Measurements from ENCODE around the gene IQCM.

IQCM gene

GRCh38 chr4:149409146-149409545, 406.5 kb downstream of the IQCM start:
- no peak for DNase-seq (ENCODE audit: extremely low spot score)
- ChIA-PET CTCF (no interaction called here), POLR2A (no interaction called here)
- TF ChIP-seq TARDBP (IDR thresholded peaks at IDR 0.05) (no peak), FOXK2 (IDR thresholded peaks at IDR 0.05) (no peak), SP1 (IDR thresholded peaks at IDR 0.05) (no peak), NFRKB (IDR thresholded peaks at IDR 0.05) (no peak), FOXA1 (IDR thresholded peaks at IDR 0.05) (no peak), L3MBTL2 (conservative IDR thresholded peaks at IDR 0.05) (no peak)

- TF ChIP-seq SUZ12 (IDR thresholded peaks at IDR 0.05) = no peak
- TF ChIP-seq SP1 (IDR thresholded peaks at IDR 0.05) = no peak
- TF ChIP-seq NFRKB (IDR thresholded peaks at IDR 0.05) = no peak
- TF ChIP-seq CTBP1 (IDR thresholded peaks at IDR 0.05; ENCODE audit: borderline replicate concordance) = no peak
- no peak for TF ChIP-seq TARDBP (IDR thresholded peaks at IDR 0.05)
- no peak for TF ChIP-seq HDGF (IDR thresholded peaks at IDR 0.05; ENCODE audit: borderline replicate concordance)
- TF ChIP-seq ARNT (IDR thresholded peaks at IDR 0.05) = no peak
- TF ChIP-seq L3MBTL2 (conservative IDR thresholded peaks at IDR 0.05) = no peak
- ChIA-PET POLR2A (no interaction called here), CTCF (no interaction called here)
- DNase-seq (ENCODE audit: extremely low spot score) = no peak
Observed at GRCh38 chr4:149404143-149404542, 411.5 kb downstream of the IQCM start.

DNA sequence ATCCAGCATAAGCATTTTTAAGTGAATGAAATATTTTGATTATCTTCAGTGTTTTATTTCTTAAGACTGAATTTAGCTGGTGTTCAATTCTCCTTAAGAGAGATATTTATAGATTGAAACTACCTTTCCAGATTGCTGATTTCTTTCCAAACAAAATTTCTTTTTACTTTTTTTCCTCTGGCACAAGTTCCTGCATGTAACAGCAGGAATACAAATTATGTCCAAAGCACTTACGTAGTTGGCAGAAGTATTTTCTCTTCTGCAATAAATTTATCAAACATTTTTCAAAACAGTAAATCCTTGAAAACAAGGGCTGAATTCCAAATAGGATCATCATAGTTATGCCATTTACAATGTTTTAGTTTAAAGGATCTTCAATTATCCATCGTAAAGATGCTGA, 412.6 kb downstream of the IQCM start:
- TF ChIP-seq PKNOX1 (IDR thresholded peaks at IDR 0.05) (no peak), ZNF384 (IDR thresholded peaks at IDR 0.05) (no peak), ARNT (IDR thresholded peaks at IDR 0.05) (no peak), ELF4 (IDR thresholded peaks at IDR 0.05) (no peak), FOXA1 (IDR thresholded peaks at IDR 0.05) (no peak), FOXM1 (IDR thresholded peaks at IDR 0.05; ENCODE audit: borderline replicate concordance) (no peak), SUZ12 (IDR thresholded peaks at IDR 0.05) (no peak)
- DNase-seq (ENCODE audit: extremely low spot score) = no peak
- ChIA-PET POLR2A (no interaction called here), CTCF (interaction anchor here (0.6 kb wide), 1 partner anchor 750 kb away, joined by 3 read pairs; no protein-coding TSS in a partner anchor)

DNA sequence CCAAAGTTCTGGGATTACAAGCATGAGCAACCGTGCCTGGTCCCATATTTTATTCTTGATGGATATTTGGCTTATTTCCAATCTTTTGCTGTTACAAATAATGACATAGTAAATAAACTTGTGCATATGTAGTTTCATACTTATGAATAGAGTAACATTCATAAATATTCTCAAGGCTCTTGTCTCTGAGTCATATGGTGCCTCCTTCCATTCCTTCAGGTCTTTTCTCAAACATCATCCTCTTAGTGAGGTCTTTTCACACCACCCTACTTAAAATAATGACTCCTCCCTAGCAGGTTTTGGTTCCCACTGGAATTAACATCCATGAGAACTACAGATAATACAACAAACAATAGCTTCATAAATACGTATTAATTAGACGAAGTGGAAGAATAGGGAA, 416.6 kb downstream of the IQCM start:
- ChIA-PET CTCF (no interaction called here), POLR2A (no interaction called here)
- no peak for DNase-seq (ENCODE audit: extremely low spot score)
- TF ChIP-seq FOXK2 (IDR thresholded peaks at IDR 0.05) (no peak), SUZ12 (IDR thresholded peaks at IDR 0.05) (no peak), BHLHE40 (IDR thresholded peaks at IDR 0.05; ENCODE audit: borderline replicate concordance) (no peak), FOXM1 (IDR thresholded peaks at IDR 0.05; ENCODE audit: borderline replicate concordance) (no peak), ELF4 (IDR thresholded peaks at IDR 0.05) (no peak)

GRCh38 chr4:149370785-149371420, 444.7 kb downstream of the IQCM start:
- TF ChIP-seq SP1 (IDR thresholded peaks at IDR 0.05) (no peak), PKNOX1 (IDR thresholded peaks at IDR 0.05) (no peak), LEF1 (IDR thresholded peaks at IDR 0.05; ENCODE audit: borderline replicate concordance) (no peak), TARDBP (IDR thresholded peaks at IDR 0.05) (no peak), HDGF (IDR thresholded peaks at IDR 0.05; ENCODE audit: borderline replicate concordance) (no peak)
- ChIA-PET POLR2A (no interaction called here), CTCF (no interaction called here)
- peak; percentile 51 for DNase-seq (ENCODE audit: extremely low spot score)

DNA sequence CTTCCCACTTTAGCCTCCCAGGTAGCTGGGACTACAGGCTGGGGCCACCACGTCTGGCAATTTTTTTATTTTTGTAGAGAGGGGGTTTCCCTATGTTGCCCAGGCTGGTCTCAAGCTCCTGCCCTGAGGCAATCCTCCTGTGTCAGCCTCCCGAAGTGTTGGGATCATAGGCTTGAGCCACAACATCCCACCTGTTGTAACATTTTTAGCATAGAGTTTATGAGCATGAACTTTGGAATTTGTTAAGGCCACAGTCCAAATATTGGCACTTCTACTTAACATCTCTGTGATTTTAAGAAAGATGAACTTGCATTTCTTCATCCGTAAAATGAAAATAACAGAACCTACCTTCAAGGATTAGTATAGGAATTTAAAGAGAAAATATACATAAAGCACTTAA, 445.6 kb downstream of the IQCM start:
- no peak for TF ChIP-seq FOXK2 (IDR thresholded peaks at IDR 0.05)
- no peak for TF ChIP-seq TARDBP (IDR thresholded peaks at IDR 0.05)
- POLR2A ChIA-PET = no interaction called here
- DNase-seq (ENCODE audit: extremely low spot score) = no peak
- CTCF ChIA-PET = interaction anchor here (0.7 kb wide), 1 partner anchor 563 kb away, joined by 3 read pairs; no protein-coding TSS in a partner anchor

- CTCF ChIA-PET = no interaction called here
- DNase-seq (ENCODE audit: extremely low spot score) = no peak
- TF ChIP-seq SUZ12 (IDR thresholded peaks at IDR 0.05) (no peak), FOXM1 (IDR thresholded peaks at IDR 0.05; ENCODE audit: borderline replicate concordance) (no peak), L3MBTL2 (conservative IDR thresholded peaks at IDR 0.05) (no peak), FOXK2 (IDR thresholded peaks at IDR 0.05) (no peak), NFRKB (IDR thresholded peaks at IDR 0.05) (no peak), FOXA1 (IDR thresholded peaks at IDR 0.05) (no peak), BHLHE40 (IDR thresholded peaks at IDR 0.05; ENCODE audit: borderline replicate concordance) (no peak), ARNT (IDR thresholded peaks at IDR 0.05) (no peak), TARDBP (IDR thresholded peaks at IDR 0.05) (no peak), HDGF (IDR thresholded peaks at IDR 0.05; ENCODE audit: borderline replicate concordance) (no peak), LEF1 (IDR thresholded peaks at IDR 0.05; ENCODE audit: borderline replicate concordance) (no peak), ZNF384 (IDR thresholded peaks at IDR 0.05) (no peak), CTBP1 (IDR thresholded peaks at IDR 0.05; ENCODE audit: borderline replicate concordance) (no peak), ELF4 (IDR thresholded peaks at IDR 0.05) (no peak), SP1 (IDR thresholded peaks at IDR 0.05) (no peak), PKNOX1 (IDR thresholded peaks at IDR 0.05) (no peak)
- POLR2A ChIA-PET = no interaction called here
Observed at GRCh38 chr4:149353241-149353640, 462.4 kb downstream of the IQCM start.
